ENCODE data around the gene CKM.

GRCh38 chr19:45321848-45322247 is 827 bp downstream of the CKM start:
- TF ChIP-seq, protein P1, sequence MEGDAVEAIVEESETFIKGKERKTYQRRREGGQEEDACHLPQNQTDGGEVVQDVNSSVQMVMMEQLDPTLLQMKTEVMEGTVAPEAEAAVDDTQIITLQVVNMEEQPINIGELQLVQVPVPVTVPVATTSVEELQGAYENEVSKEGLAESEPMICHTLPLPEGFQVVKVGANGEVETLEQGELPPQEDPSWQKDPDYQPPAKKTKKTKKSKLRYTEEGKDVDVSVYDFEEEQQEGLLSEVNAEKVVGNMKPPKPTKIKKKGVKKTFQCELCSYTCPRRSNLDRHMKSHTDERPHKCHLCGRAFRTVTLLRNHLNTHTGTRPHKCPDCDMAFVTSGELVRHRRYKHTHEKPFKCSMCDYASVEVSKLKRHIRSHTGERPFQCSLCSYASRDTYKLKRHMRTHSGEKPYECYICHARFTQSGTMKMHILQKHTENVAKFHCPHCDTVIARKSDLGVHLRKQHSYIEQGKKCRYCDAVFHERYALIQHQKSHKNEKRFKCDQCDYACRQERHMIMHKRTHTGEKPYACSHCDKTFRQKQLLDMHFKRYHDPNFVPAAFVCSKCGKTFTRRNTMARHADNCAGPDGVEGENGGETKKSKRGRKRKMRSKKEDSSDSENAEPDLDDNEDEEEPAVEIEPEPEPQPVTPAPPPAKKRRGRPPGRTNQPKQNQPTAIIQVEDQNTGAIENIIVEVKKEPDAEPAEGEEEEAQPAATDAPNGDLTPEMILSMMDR (conservative IDR thresholded peaks at IDR 0.05 in 1 of 2, IDR thresholded peaks at IDR 0.05 in 1 of 2; ENCODE audit: extremely low read depth in 1 of 2, insufficient read depth in 1 of 2, low read depth in 1 of 2, low read length in 2 of 2): no peak
- no peak for TF ChIP-seq EZH2 (IDR thresholded peaks at IDR 0.05; ENCODE audit: borderline replicate concordance, low read length)
